K562 (cell line): ENCODE results near the gene SRPK1. TPM values are rescaled to one million over a fixed set of nuclear protein-coding genes. Genes with fewer than 3 reads are reported as not detected.

Experiments
- EP400 ChIP-seq: fragments of 450-650 bp; IDR thresholded peaks from 2 replicates; pipeline ENCODE4 v1.6.1; 2017; ENCODE audit warnings: antibody characterized with exemption, mild to moderate bottlenecking, moderate library complexity
- HNRNPH1 ChIP-seq: fragments of 200-400 bp; formaldehyde crosslinking; optimal IDR thresholded peaks from 2 replicates; pipeline ENCODE3; 2017; ENCODE audit warnings: low read depth, mild to moderate bottlenecking, low read length, moderate library complexity
- MGA ChIP-seq: fragments of 450-650 bp; IDR thresholded peaks from 2 replicates; pipeline ENCODE4 v1.6.1; 2016; ENCODE audit warnings: mild to moderate bottlenecking, moderate library complexity
- MXI1 ChIP-seq: IDR thresholded peaks from 2 replicates; pipeline ENCODE4 v1.6.1; 2011; ENCODE audit warnings: low read depth, mild to moderate bottlenecking, improper control_type of control experiment, low read length
- NBN ChIP-seq: fragments of 450-650 bp; IDR thresholded peaks from 2 replicates; pipeline ENCODE4 v1.6.1; 2016; ENCODE audit warnings: low read depth, mild to moderate bottlenecking
- RAD51 ChIP-seq: fragments of 450-650 bp; IDR thresholded peaks from 2 replicates; pipeline ENCODE4 v1.7.1; 2016; ENCODE audit warnings: low read depth, mild to moderate bottlenecking, borderline replicate concordance
- TOE1 ChIP-seq, 2 experiments: fragments of 450-650 bp in 1 of 2; sonication (generic) in 1 of 2; formaldehyde crosslinking in 1 of 2; IDR thresholded peaks; 2 replicates each; pipeline versions ENCODE4 v1.7.1 to v1.8.0; 2016 to 2022; ENCODE audit warnings: borderline replicate concordance in 2 of 2, mild to moderate bottlenecking in 2 of 2, antibody characterized with exemption in 1 of 2, inconsistent platforms in 1 of 2, low read depth in 1 of 2, missing genetic modification reagents in 1 of 2, moderate library complexity in 1 of 2
- VEZF1 ChIP-seq: fragments of 200-800 bp; sonication (Bioruptor generic); IDR thresholded peaks from 2 replicates; pipeline ENCODE4 v1.6.1; 2017; ENCODE audit warnings: missing genetic modification characterization, missing compliant biosample characterization
- ZC3H4 ChIP-seq: sonication (generic); formaldehyde crosslinking; IDR thresholded peaks from 2 replicates; pipeline ENCODE4 v1.9.0; 2021; ENCODE audit warnings: missing genetic modification reagents, borderline replicate concordance
- ZNF165 ChIP-seq: fragments of 250-450 bp; sonication (Bioruptor Pico); IDR thresholded peaks from 2 replicates; pipeline ENCODE4 v1.4.0; 2020; ENCODE audit warnings: borderline replicate concordance
- ZNF347 ChIP-seq: fragments of 450-650 bp; formaldehyde crosslinking; IDR thresholded peaks from 2 replicates; pipeline ENCODE4 v1.4.0; 2020; ENCODE audit warnings: low read depth, mild to moderate bottlenecking, moderate library complexity
- ZNF76 ChIP-seq: fragments of 250-450 bp; sonication (Bioruptor Pico); IDR thresholded peaks from 2 replicates; pipeline ENCODE4 v1.4.0; 2020; ENCODE audit warnings: mild to moderate bottlenecking, moderate library complexity, borderline replicate concordance
- polyA plus RNA-seq, 8 experiments: library from polyadenylated mRNA; depleted of rRNA in 4 of 8; stranded (reverse) in 5 of 8; unstranded in 3 of 8; fragments of >200 nt; fragmentation: Nextera tagmentation in 2 of 8; fragmentation: Illumina TruSeq in 1 of 8; extraction: Ambion mirVana in 2 of 8; extraction: Trizol in 1 of 8; gene quantifications; 2 replicates each; pipeline versions ENCODE4 v1.2.1 to v1.2.3, GENCODE V29; 2011 to 2014; ENCODE audit warnings: inconsistent platforms in 1 of 8, missing spikeins in 1 of 8
- total RNA-seq, 7 experiments: library from RNA; depleted of rRNA in 6 of 7; stranded (reverse); fragments of >200 nt in 6 of 7; fragmentation: Illumina TruSeq in 2 of 7; extraction: Trizol in 2 of 7; gene quantifications; 2 replicates each; pipeline versions ENCODE4 v1.2.1 to v1.2.3, GENCODE V29; 2011 to 2021; ENCODE audit warnings: low replicate concordance in 1 of 7

Gene SRPK1
- total and polyA plus RNA-seq, 9 of the 15 experiments (the other 6 are each of a cell fraction or from before 2014, with no cell fraction given) = 99.6 to 185 (median 159) TPM

- peak; percentile 78 for TF ChIP-seq MGA
- TF ChIP-seq ZC3H4 (CRISPR knock-in tag) = no peak
- no peak for TF ChIP-seq RAD51
- TF ChIP-seq ZNF347 (CRISPR knock-in tag) = no peak
- TF ChIP-seq VEZF1 (CRISPR knock-in tag) = peak; percentile 97
- peak; percentile 54; the same call in 1 of the 2 replicates for TF ChIP-seq TOE1 (IDR thresholded peaks at IDR 0.05; ENCODE audit: borderline replicate concordance)
- no peak; the same call in 1 of the 2 replicates for TF ChIP-seq TOE1 (CRISPR knock-in tag; IDR thresholded peaks at IDR 0.05; ENCODE audit: borderline replicate concordance, low read depth)
- 0 out of 2 replicates have a peak, but pooled peaks have one; percentile 19 for TF ChIP-seq ZNF76 (CRISPR knock-in tag)
- no peak for TF ChIP-seq HNRNPH1
- peak; percentile 66 for TF ChIP-seq EP400
- no peak for TF ChIP-seq ZNF165
- peak; percentile 56 for TF ChIP-seq MXI1
- TF ChIP-seq NBN = peak; percentile 79; the same call in 1 of the 2 replicates
Measured at GRCh38 chr6:35920793-35921732, at the start of gene SRPK1 (continued).
